ENCODE data around the gene ITPRID2. TPM values are rescaled to one million over a fixed set of nuclear protein-coding genes. Genes with fewer than 3 reads are reported as not detected.
"Not testable (repeated sequence)": the region's sequence is repeated elsewhere in the genome, so short reads cannot be mapped to it uniquely, and the experiment has no call there.

Gene ITPRID2
- total RNA-seq, 1 experiment from 2014 or later: 375 TPM

GRCh38 chr2:181958726-181959125, 67.2 kb downstream of the ITPRID2 start:
- Mint-ChIP-seq H3K9me3 (ENCODE audit: low read depth, unreplicated experiment) (no peaks in the 10 kb centered on the region), H3K36me3 (ENCODE audit: insufficient read depth, unreplicated experiment) (no peaks in the 10 kb centered on the region), H3K4me1 (ENCODE audit: low read depth, unreplicated experiment) (peaks cover 38% of the 10 kb centered on the region), H3K27ac (ENCODE audit: unreplicated experiment) (peak overlapping the region; percentile 70), H3K27me3 (ENCODE audit: unreplicated experiment) (no peaks in the 10 kb centered on the region), H3K4me3 (ENCODE audit: low read depth, unreplicated experiment) (no peak overlapping the region)
- intact Hi-C loops (cut with micrococcal nuclease; ENCODE audit: unreplicated experiment): no loop called here
- CTCF ChIA-PET: no interaction called here
- BruUV-seq (replicated peaks): no TSS peak
- no peak for TF ChIP-seq CTCF (IDR thresholded peaks at IDR 0.05; ENCODE audit: unreplicated experiment)
- DNase-seq: no peak

GRCh38 chr2:181959508-181959907, 68.0 kb downstream of the ITPRID2 start:
- Mint-ChIP-seq H3K4me1 (ENCODE audit: low read depth, unreplicated experiment) (peaks cover 32% of the 10 kb centered on the region), H3K4me3 (ENCODE audit: low read depth, unreplicated experiment) (no peak overlapping the region), H3K36me3 (ENCODE audit: insufficient read depth, unreplicated experiment) (no peaks in the 10 kb centered on the region), H3K27ac (ENCODE audit: unreplicated experiment) (no peak overlapping the region), H3K27me3 (ENCODE audit: unreplicated experiment) (no peaks in the 10 kb centered on the region), H3K9me3 (ENCODE audit: low read depth, unreplicated experiment) (no peaks in the 10 kb centered on the region)
- no TSS peak for BruUV-seq (replicated peaks)
- no peak for TF ChIP-seq CTCF (IDR thresholded peaks at IDR 0.05; ENCODE audit: unreplicated experiment)
- CTCF ChIA-PET: no interaction called here
- no peak for DNase-seq
- intact Hi-C loops (cut with micrococcal nuclease; ENCODE audit: unreplicated experiment): no loop called here

- H3K27ac Mint-ChIP-seq (ENCODE audit: unreplicated experiment); BruUV-seq (replicated peaks); H3K9me3 Mint-ChIP-seq (ENCODE audit: low read depth, unreplicated experiment); DNase-seq; H3K4me3 Mint-ChIP-seq (ENCODE audit: low read depth, unreplicated experiment); H3K27me3 Mint-ChIP-seq (ENCODE audit: unreplicated experiment); H3K36me3 Mint-ChIP-seq (ENCODE audit: insufficient read depth, unreplicated experiment); intact Hi-C loops (cut with micrococcal nuclease; ENCODE audit: unreplicated experiment): not testable (repeated sequence)
- CTCF ChIA-PET: interaction anchor here (0.7 kb wide), 1 partner anchor 62 kb away, joined by 4 read pairs; no protein-coding TSS in a partner anchor
- peaks cover 32% of the 10 kb centered on the region for H3K4me1 Mint-ChIP-seq (ENCODE audit: low read depth, unreplicated experiment)
These were observed 69.6 kb downstream of the ITPRID2 start for GRCh38 chr2:181961167-181961566.

DNA sequence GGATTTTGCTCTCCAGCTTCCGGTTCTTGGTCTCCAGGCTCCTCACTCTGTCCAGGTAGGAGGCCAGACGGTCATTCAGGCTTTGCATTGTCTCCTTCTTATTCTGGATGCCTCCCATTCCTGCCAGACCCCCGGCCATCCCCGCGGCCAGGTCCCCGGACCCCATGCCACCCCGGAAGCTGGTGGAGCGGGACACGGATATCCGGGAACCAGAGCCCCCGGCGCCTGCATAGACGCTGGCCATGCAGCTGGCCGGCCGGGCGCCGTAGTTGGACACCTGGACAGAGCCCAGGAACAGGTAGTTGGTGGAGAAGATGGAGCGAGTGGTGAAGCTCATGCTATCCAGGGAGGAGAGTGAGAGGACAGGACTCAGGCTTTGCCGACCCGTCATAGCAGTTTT, 70.6 kb downstream of the ITPRID2 start:
- Mint-ChIP-seq H3K4me3 (ENCODE audit: low read depth, unreplicated experiment) (no peak overlapping the region), H3K9me3 (ENCODE audit: low read depth, unreplicated experiment) (peaks cover 3% of the 10 kb centered on the region), H3K36me3 (ENCODE audit: insufficient read depth, unreplicated experiment) (no peaks in the 10 kb centered on the region), H3K4me1 (ENCODE audit: low read depth, unreplicated experiment) (peaks cover 28% of the 10 kb centered on the region), H3K27me3 (ENCODE audit: unreplicated experiment) (no peaks in the 10 kb centered on the region), H3K27ac (ENCODE audit: unreplicated experiment) (no peak overlapping the region)
- no TSS peak for BruUV-seq (replicated peaks)
- intact Hi-C loops (cut with micrococcal nuclease; ENCODE audit: unreplicated experiment): no loop called here
- no peak for DNase-seq
- CTCF ChIA-PET: no interaction called here
- no peak for TF ChIP-seq CTCF (IDR thresholded peaks at IDR 0.05; ENCODE audit: unreplicated experiment)

DNA sequence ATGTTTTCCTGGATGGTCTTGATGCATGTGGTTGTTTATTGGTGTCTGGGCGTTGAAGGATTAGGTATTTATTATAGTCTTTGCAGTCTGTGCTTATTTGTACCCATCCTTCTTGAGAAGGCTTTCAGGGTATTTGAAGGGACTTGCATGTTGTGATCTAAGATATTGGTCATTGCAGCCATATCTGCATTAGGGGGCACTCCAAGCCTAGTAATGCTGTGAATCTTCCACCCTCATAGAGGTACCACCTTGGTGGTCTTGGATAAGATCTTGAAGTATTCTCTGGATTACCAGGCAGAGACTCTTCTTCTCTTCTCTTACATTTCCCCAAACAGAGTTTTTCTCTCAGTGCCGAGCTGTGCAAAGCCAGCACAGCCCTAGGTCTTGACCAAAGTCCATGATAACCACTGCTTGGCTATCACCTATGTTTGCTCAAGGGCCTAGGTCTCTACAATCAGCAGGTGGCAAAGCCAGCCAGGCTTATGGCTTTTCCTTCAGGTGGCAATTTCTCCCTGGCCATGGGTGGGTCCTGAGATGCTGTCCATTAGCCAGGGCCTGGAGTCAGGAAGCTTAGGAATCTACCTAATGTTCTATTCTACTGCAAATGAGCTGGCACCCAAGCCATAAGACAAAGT, 78.7 kb downstream of the ITPRID2 start:
- peaks cover 6% of the 10 kb centered on the region for H3K9me3 Mint-ChIP-seq (ENCODE audit: low read depth, unreplicated experiment)
- no peak for TF ChIP-seq CTCF (IDR thresholded peaks at IDR 0.05; ENCODE audit: unreplicated experiment)
- no peaks in the 10 kb centered on the region for H3K36me3 Mint-ChIP-seq (ENCODE audit: insufficient read depth, unreplicated experiment)
- CTCF ChIA-PET: no interaction called here
- H3K4me1 Mint-ChIP-seq (ENCODE audit: low read depth, unreplicated experiment): no peaks in the 10 kb centered on the region
- no peak overlapping the region for H3K27ac Mint-ChIP-seq (ENCODE audit: unreplicated experiment)
- no peaks in the 10 kb centered on the region for H3K27me3 Mint-ChIP-seq (ENCODE audit: unreplicated experiment)
- no peak for DNase-seq
- intact Hi-C loops (cut with micrococcal nuclease; ENCODE audit: unreplicated experiment): no loop called here
- H3K4me3 Mint-ChIP-seq (ENCODE audit: low read depth, unreplicated experiment): no peak overlapping the region
- no TSS peak for BruUV-seq (replicated peaks)

Data from Calu3 (cell line).